Keratinocyte (primary cell): Measurements from ENCODE around the gene ICAM2. TPM values are rescaled to one million over a fixed set of nuclear protein-coding genes. Genes with fewer than 3 reads are reported as not detected.

Source experiments
- DNase-seq: peaks from one replicate; pipeline ENCODE4 v3.0.0-alpha.2; 2011; ENCODE audit warnings: low read depth, missing footprints, low spot score
- FAIRE-seq: peaks from 2 replicates; lab custom pipeline; 2011; peaks lifted over from hg19 to GRCh38; lab: Jason Lieb, UNC
- H2AFZ ChIP-seq: 2 replicates; pipeline ENCODE4 v1.6.0; 2012; ENCODE audit warnings: low read length, control low read depth, inconsistent platforms; ENCODE audit not compliant: control insufficient read depth
- H3K27ac ChIP-seq: 2 replicates; pipeline ENCODE4 v1.5.1; 2011; ENCODE audit warnings: low read length; ENCODE audit not compliant: control insufficient read depth, insufficient read depth
- H3K27me3 ChIP-seq: 3 replicates; pipeline ENCODE4 v1.6.0; 2011; ENCODE audit warnings: low read length; ENCODE audit not compliant: control insufficient read depth, insufficient read depth; ENCODE audit errors: extremely low read depth
- H3K36me3 ChIP-seq, 2 experiments: 2 replicates in 1 of 2; 3 replicates in 1 of 2; pipeline ENCODE4 v1.5.1; 2011; ENCODE audit warnings: low read length in 2 of 2, mild to moderate bottlenecking in 1 of 2; ENCODE audit not compliant: control insufficient read depth in 2 of 2, insufficient read depth in 2 of 2; ENCODE audit errors: extremely low read depth in 1 of 2
- H3K4me1 ChIP-seq: 3 replicates; pipeline ENCODE4 v1.5.1; 2011; ENCODE audit warnings: low read length; ENCODE audit not compliant: control insufficient read depth, insufficient read depth; ENCODE audit errors: extremely low read depth
- H3K4me2 ChIP-seq: 3 replicates; pipeline ENCODE4 v1.6.0; 2011; ENCODE audit warnings: low read depth, low read length; ENCODE audit not compliant: control insufficient read depth, insufficient read depth; ENCODE audit errors: extremely low read depth
- H3K4me3 ChIP-seq, 3 experiments: fragments of 200-600 bp in 1 of 3; sonication (generic) in 1 of 3; 2 replicates in 2 of 3; 3 replicates in 1 of 3; pipeline ENCODE4 v1.5.1; 2011 to 2016; ENCODE audit warnings: low read length in 3 of 3, mild to moderate bottlenecking in 3 of 3, control low read depth in 2 of 3, inconsistent platforms in 1 of 3, low read depth in 1 of 3, mixed read lengths in 1 of 3, mixed run types in 1 of 3, moderate library complexity in 1 of 3; ENCODE audit not compliant: control insufficient read depth in 2 of 3, insufficient read depth in 2 of 3; ENCODE audit errors: extremely low read depth in 1 of 3
- H3K79me2 ChIP-seq: 2 replicates; pipeline ENCODE4 v1.6.0; 2012; ENCODE audit warnings: low read length; ENCODE audit not compliant: control insufficient read depth, insufficient read depth
- H3K9ac ChIP-seq: 3 replicates; pipeline ENCODE4 v1.6.0; 2011; ENCODE audit warnings: low read length; ENCODE audit not compliant: control insufficient read depth, insufficient read depth; ENCODE audit errors: extremely low read depth
- H3K9me1 ChIP-seq: 3 replicates; pipeline ENCODE4 v1.6.0; 2011; ENCODE audit warnings: low read length; ENCODE audit not compliant: control insufficient read depth, insufficient read depth; ENCODE audit errors: extremely low read depth
- H3K9me3 ChIP-seq: 2 replicates; pipeline ENCODE4 v1.5.1; 2012; ENCODE audit warnings: low read depth, low read length; ENCODE audit not compliant: control insufficient read depth
- H4K20me1 ChIP-seq: 3 replicates; pipeline ENCODE4 v1.6.0; 2011; ENCODE audit warnings: low read length; ENCODE audit not compliant: control insufficient read depth, insufficient read depth; ENCODE audit errors: extremely low read depth
- CTCF ChIP-seq, 3 experiments: IDR thresholded peaks in 1 of 3; conservative IDR thresholded peaks in 1 of 3; optimal IDR thresholded peaks in 1 of 3; 2 replicates in 2 of 3; 3 replicates in 1 of 3; pipeline versions ENCODE3 to v1.5.1; 2011; ENCODE audit warnings: low read length in 3 of 3, mild to moderate bottlenecking in 3 of 3, moderate library complexity in 2 of 3, control low read depth in 1 of 3, inconsistent platforms in 1 of 3; ENCODE audit not compliant: insufficient read depth in 2 of 3; ENCODE audit errors: extremely low read depth in 1 of 3
- EZH2 ChIP-seq: IDR thresholded peaks from one replicate; pipeline ENCODE4 v1.6.1; 2012; ENCODE audit warnings: inconsistent platforms, mild to moderate bottlenecking, low read length, moderate library complexity
- dilution Hi-C: fragments of 300-500 bp; cut with MboI; formaldehyde crosslinking; loops from one replicate; pipeline ENCODE4 v1.7.0; 2020; ENCODE audit warnings: low sequenced_read_pairs; ENCODE audit not compliant: extremely low pct_ligation_motif_present
- polyA plus RNA-seq, 5 experiments: library from polyadenylated mRNA; depleted of rRNA in 3 of 5; stranded (reverse) in 3 of 5; stranded (forward) in 1 of 5; unstranded in 1 of 5; fragments of >200 nt; gene quantifications; 1 replicate in 1 of 5; 2 replicates in 3 of 5; 3 replicates in 1 of 5; pipeline versions ENCODE4 v1.2.1 to v1.2.3, GENCODE V29; 2011 to 2012; ENCODE audit warnings: missing spikeins in 2 of 5, low read depth in 1 of 5, low replicate concordance in 1 of 5

ICAM2 gene
- polyA plus RNA-seq, 1 donor (not counting 4 experiments of a cell fraction or from before 2014, with no cell fraction given), result 0.09 TPM

- Histone ChIP-seq H3K4me3 (no peak overlapping the region), H3K4me1 (peaks cover 4% of the 10 kb centered on the region), H3K9me3 (no peaks in the 10 kb centered on the region), H3K27ac (no peak overlapping the region), H3K9ac (no peak overlapping the region), H4K20me1 (no peaks in the 10 kb centered on the region), H3K79me2 (no peaks in the 10 kb centered on the region), H3K9me1 (no peaks in the 10 kb centered on the region), H2AFZ (no peak overlapping the region), H3K4me2 (no peak overlapping the region), H3K36me3 (no peaks in the 10 kb centered on the region), H3K27me3 (peaks cover 20% of the 10 kb centered on the region)
- DNase-seq, result no peak
- FAIRE-seq, result no peak
- dilution Hi-C loops, result no loop called here
- no peak for TF ChIP-seq EZH2
Observed at GRCh38 chr17:63989622-63990345, 30.6 kb downstream of the ICAM2 start.

GRCh38 chr17:63988741-63989621 lies 31.5 kb downstream of the ICAM2 start:
- no peak overlapping the region for H3K4me3 ChIP-seq
- no peak overlapping the region for H3K4me2 ChIP-seq
- dilution Hi-C loops, result no loop called here
- no peaks in the 10 kb centered on the region for H3K9me1 ChIP-seq
- TF ChIP-seq EZH2 (no peak), CTCF (optimal IDR thresholded peaks at IDR 0.05 in 1 of 3, IDR thresholded peaks at IDR 0.05 in 1 of 3, conservative IDR thresholded peaks at IDR 0.05 in 1 of 3; ENCODE audit: extremely low read depth in 1 of 3, insufficient read depth in 2 of 3, low read length in 3 of 3) (no peak)
- no peak for FAIRE-seq
- H3K9ac ChIP-seq, result no peak overlapping the region
- H3K4me1 ChIP-seq, result peaks cover 4% of the 10 kb centered on the region
- H3K79me2 ChIP-seq, result no peaks in the 10 kb centered on the region
- H3K36me3 ChIP-seq, result no peaks in the 10 kb centered on the region
- no peaks in the 10 kb centered on the region for H4K20me1 ChIP-seq
- no peak for DNase-seq
- H3K27me3 ChIP-seq, result peaks cover 20% of the 10 kb centered on the region
- no peaks in the 10 kb centered on the region for H3K9me3 ChIP-seq
- H2AFZ ChIP-seq, result no peak overlapping the region
- no peak overlapping the region for H3K27ac ChIP-seq
